Liver (tissue), 9 donors: ENCODE measurements around the gene PLPPR5. TPM values are rescaled to one million over a fixed set of nuclear protein-coding genes. Genes with fewer than 3 reads are reported as not detected.

Experiments used
- DNase-seq: peaks from one replicate; pipeline ENCODE4 v3.0.0-alpha.2; 2017; ENCODE audit warnings: low spot score
- H3K27ac ChIP-seq, 2 donors: one replicate each; pipeline ENCODE4 v1.7.0; 2013; ENCODE audit warnings: inconsistent platforms in 2 of 2, low read length in 2 of 2, control low read depth in 1 of 2, low read depth in 1 of 2, mild to moderate bottlenecking in 1 of 2
- H3K27me3 ChIP-seq, 4 donors: one replicate each; pipeline versions ENCODE4 v1.6.1 to v1.7.0; 2013; ENCODE audit warnings: low read length in 3 of 4, inconsistent platforms in 1 of 4, mild to moderate bottlenecking in 1 of 4, moderate library complexity in 1 of 4; ENCODE audit not compliant: control insufficient read depth in 4 of 4, insufficient read depth in 4 of 4
- H3K36me3 ChIP-seq, 4 donors: one replicate each; pipeline versions ENCODE4 v1.6.1 to v1.7.0; 2013; ENCODE audit warnings: low read length in 3 of 4, mild to moderate bottlenecking in 3 of 4, low read depth in 1 of 4, moderate library complexity in 1 of 4; ENCODE audit not compliant: control insufficient read depth in 4 of 4, insufficient read depth in 3 of 4
- H3K4me1 ChIP-seq, 4 donors: one replicate each; pipeline versions ENCODE4 v1.6.1 to v1.7.0; 2013; ENCODE audit warnings: low read length in 3 of 4, mild to moderate bottlenecking in 3 of 4, moderate library complexity in 1 of 4; ENCODE audit not compliant: control insufficient read depth in 4 of 4, insufficient read depth in 4 of 4
- H3K4me3 ChIP-seq, 3 donors: one replicate each; pipeline versions ENCODE4 v1.6.1 to v1.7.0; 2013; ENCODE audit warnings: low read length in 3 of 3, control low read depth in 1 of 3, low read depth in 1 of 3, mild to moderate bottlenecking in 1 of 3
- H3K9ac ChIP-seq, 2 donors: one replicate each; pipeline ENCODE4 v1.7.0; 2013; ENCODE audit warnings: low read length in 2 of 2, mild to moderate bottlenecking in 2 of 2, moderate library complexity in 2 of 2, control low read depth in 1 of 2, low read depth in 1 of 2
- H3K9me3 ChIP-seq, 4 donors: one replicate each; pipeline versions ENCODE4 v1.6.1 to v1.7.0; 2013; ENCODE audit warnings: low read length in 3 of 4; ENCODE audit not compliant: control insufficient read depth in 4 of 4
- ATF3 ChIP-seq: IDR thresholded peaks from 2 replicates; pipeline ENCODE4 v1.6.1; 2016; ENCODE audit warnings: antibody characterized with exemption
- CTCF ChIP-seq: fragments of 150-350 bp; IDR thresholded peaks from 2 replicates; pipeline ENCODE4 v1.5.1; 2017; ENCODE audit warnings: improper control_type of control experiment, low read depth, low read length; ENCODE audit not compliant: missing input control
- EGR1 ChIP-seq, 2 donors: IDR thresholded peaks; 2 replicates each; pipeline ENCODE4 v1.6.1; 2016 to 2018; ENCODE audit warnings: antibody characterized with exemption in 2 of 2, low read depth in 2 of 2
- FOXA1 ChIP-seq: IDR thresholded peaks from 2 replicates; pipeline ENCODE4 v1.6.1; 2016; ENCODE audit warnings: antibody characterized with exemption
- FOXA2 ChIP-seq: IDR thresholded peaks from 2 replicates; pipeline ENCODE4 v1.6.1; 2016; ENCODE audit warnings: antibody characterized with exemption
- GABPA ChIP-seq, 2 donors: IDR thresholded peaks in 1 of 2; conservative IDR thresholded peaks in 1 of 2; 2 replicates each; pipeline ENCODE4 v1.6.1; 2016; ENCODE audit warnings: antibody characterized with exemption in 2 of 2, mild to moderate bottlenecking in 1 of 2, moderate library complexity in 1 of 2
- HNF4A ChIP-seq, 2 donors: conservative IDR thresholded peaks; 2 replicates each; pipeline ENCODE4 v1.6.1; 2016; ENCODE audit warnings: antibody characterized with exemption in 2 of 2, mild to moderate bottlenecking in 2 of 2
- HNF4G ChIP-seq: IDR thresholded peaks from 2 replicates; pipeline ENCODE4 v1.6.1; 2016; ENCODE audit warnings: antibody characterized with exemption
- JUND ChIP-seq, 2 donors: IDR thresholded peaks; 2 replicates each; pipeline ENCODE4 v1.6.1; 2016; ENCODE audit warnings: antibody characterized with exemption in 2 of 2
- MAX ChIP-seq: IDR thresholded peaks from 2 replicates; pipeline ENCODE4 v1.6.1; 2016; ENCODE audit warnings: antibody characterized with exemption
- NR2F2 ChIP-seq: IDR thresholded peaks from 2 replicates; pipeline ENCODE4 v1.6.1; 2016; ENCODE audit warnings: antibody characterized with exemption
- RAD21 ChIP-seq, 2 donors: IDR thresholded peaks; 2 replicates each; pipeline ENCODE4 v1.6.1; 2016; ENCODE audit warnings: antibody characterized with exemption in 2 of 2, mild to moderate bottlenecking in 2 of 2
- REST ChIP-seq: IDR thresholded peaks from 2 replicates; pipeline ENCODE4 v1.6.1; 2016; ENCODE audit warnings: antibody characterized with exemption, mild to moderate bottlenecking
- RXRA ChIP-seq, 2 donors: IDR thresholded peaks; 2 replicates each; pipeline ENCODE4 v1.6.1; 2017 to 2018; ENCODE audit warnings: antibody characterized with exemption in 2 of 2, mild to moderate bottlenecking in 1 of 2
- SP1 ChIP-seq: IDR thresholded peaks from 2 replicates; pipeline ENCODE4 v1.6.1; 2018; ENCODE audit warnings: antibody characterized with exemption, mild to moderate bottlenecking
- TAF1 ChIP-seq: conservative IDR thresholded peaks from 2 replicates; pipeline ENCODE4 v1.6.1; 2016; ENCODE audit warnings: antibody characterized with exemption, mild to moderate bottlenecking
- YY1 ChIP-seq: IDR thresholded peaks from 2 replicates; pipeline ENCODE4 v1.6.1; 2016; ENCODE audit warnings: antibody characterized with exemption, mild to moderate bottlenecking
- ZBTB33 ChIP-seq: IDR thresholded peaks from 2 replicates; pipeline ENCODE4 v1.6.1; 2016; ENCODE audit warnings: antibody characterized with exemption
- WGBS: extraction: QIAGEN DNeasy Blood & Tissue Kit; methylation state at CpG from one replicate; pipeline ENCODE4 v1.1.7; 2013; 5-methylcytosine and 5-hydroxymethylcytosine counted together
- polyA plus RNA-seq, 2 donors: library from polyadenylated mRNA; stranded (reverse) in 1 of 2; unstranded in 1 of 2; fragments of 200-250 nt in 1 of 2; fragments of >200 nt in 1 of 2; fragmentation: Nextera tagmentation in 1 of 2; extraction: Ambion mirVana in 1 of 2; gene quantifications; one replicate each; pipeline versions ENCODE4 v1.2.1 to v1.2.3, GENCODE V29; 2013 to 2015
- total RNA-seq, 2 donors: library from RNA; depleted of rRNA; stranded (reverse); fragments of >200 nt; gene quantifications; one replicate each; pipeline ENCODE4 v1.2.3, GENCODE V29; 2014
- donor health status: healthy.
- donor health status: healthy.
- donor health status: healthy.
- donor health status: healthy.
- donor health status: healthy.

Gene PLPPR5
- total and polyA plus RNA-seq, 4 donors = not detected

- no peak for TF ChIP-seq FOXA1
- TF ChIP-seq RAD21 (IDR thresholded peaks at IDR 0.05) = no peak
- no peak for TF ChIP-seq TAF1
- no peak for TF ChIP-seq MAX
- no peak for TF ChIP-seq EGR1 (IDR thresholded peaks at IDR 0.05; ENCODE audit: low read depth in 2 of 2)
- TF ChIP-seq REST = no peak
- TF ChIP-seq YY1 = no peak
- TF ChIP-seq HNF4G = no peak
- no peaks in the 10 kb centered on the region for H3K4me1 ChIP-seq
- no peaks in the 10 kb centered on the region for H3K36me3 ChIP-seq
- no peak overlapping the region for H3K27ac ChIP-seq
- no peaks in the 10 kb centered on the region for H3K9me3 ChIP-seq
- no peak overlapping the region for H3K9ac ChIP-seq
- no peaks in the 10 kb centered on the region for H3K27me3 ChIP-seq
- WGBS = 35% methylated on average over 1 of the region's 1 CpG
- H3K4me3 ChIP-seq = no peak overlapping the region
- no peak for DNase-seq
These were observed 154.6 kb downstream of the PLPPR5 start for GRCh38 chr1:98849969-98850636.

GRCh38 chr1:98842241-98842640 is 162.4 kb downstream of the PLPPR5 start:
- no peaks in the 10 kb centered on the region for H3K4me1 ChIP-seq
- no peaks in the 10 kb centered on the region for H3K36me3 ChIP-seq
- no peak for DNase-seq
- TF ChIP-seq YY1 (no peak), NR2F2 (no peak), GABPA (IDR thresholded peaks at IDR 0.05 in 1 of 2, conservative IDR thresholded peaks at IDR 0.05 in 1 of 2) (no peak), RAD21 (IDR thresholded peaks at IDR 0.05) (no peak), HNF4G (no peak), SP1 (no peak), TAF1 (no peak), CTCF (no peak), ZBTB33 (no peak), FOXA2 (no peak), REST (no peak), EGR1 (IDR thresholded peaks at IDR 0.05; ENCODE audit: low read depth in 2 of 2) (no peak), MAX (no peak), JUND (IDR thresholded peaks at IDR 0.05) (no peak), RXRA (IDR thresholded peaks at IDR 0.05) (no peak), ATF3 (no peak), HNF4A (conservative IDR thresholded peaks at IDR 0.05) (no peak)
- no peaks in the 10 kb centered on the region for H3K27me3 ChIP-seq
- H3K4me3 ChIP-seq = no peak overlapping the region
- no peak overlapping the region for H3K9ac ChIP-seq
- no peak overlapping the region for H3K27ac ChIP-seq
- H3K9me3 ChIP-seq = no peaks in the 10 kb centered on the region
- WGBS = 35% methylated on average over 2 of the region's 2 CpGs
